KMS-11 (cell line): ENCODE data around the gene GOLGA2.
"Not testable (repeated sequence)": the region's sequence is repeated elsewhere in the genome, so short reads cannot be mapped to it uniquely, and the experiment has no call there.

Source experiments
- H2AFZ ChIP-seq: fragments of 200-600 bp; sonication (generic); 2 replicates; pipeline ENCODE4 v1.6.1; 2016; ENCODE audit warnings: antibody characterized with exemption, mixed run types, low read depth
- H3K27ac ChIP-seq: fragments of 200-600 bp; sonication (generic); 2 replicates; pipeline ENCODE4 v1.6.1; 2016; ENCODE audit warnings: mild to moderate bottlenecking, mixed run types
- H3K27me3 ChIP-seq: fragments of 200-600 bp; sonication (generic); 2 replicates; pipeline ENCODE4 v1.6.1; 2017; ENCODE audit warnings: mild to moderate bottlenecking, low read depth, mixed run types, moderate library complexity; ENCODE audit not compliant: insufficient read depth
- H3K36me3 ChIP-seq: fragments of 200-600 bp; sonication (generic); 2 replicates; pipeline ENCODE4 v1.6.1; 2017; ENCODE audit warnings: mild to moderate bottlenecking, mixed run types; ENCODE audit not compliant: insufficient read depth
- H3K4me1 ChIP-seq: fragments of 200-600 bp; sonication (generic); 2 replicates; pipeline ENCODE4 v1.6.1; 2016; ENCODE audit warnings: mild to moderate bottlenecking, low read depth, mixed run types; ENCODE audit not compliant: poor library complexity, severe bottlenecking
- H3K4me2 ChIP-seq: fragments of 200-600 bp; sonication (generic); 2 replicates; pipeline ENCODE4 v1.7.0; 2016; ENCODE audit warnings: mild to moderate bottlenecking, mixed run types
- H3K4me3 ChIP-seq: fragments of 200-600 bp; sonication (generic); IDR thresholded peaks from 2 replicates; pipeline ENCODE4 v1.6.1; 2017; ENCODE audit warnings: low read depth, low read length, mixed read lengths; ENCODE audit not compliant: insufficient read depth
- H3K79me2 ChIP-seq: fragments of 200-600 bp; sonication (generic); 2 replicates; pipeline ENCODE4 v1.6.1; 2016; ENCODE audit warnings: low read depth, mixed run types; ENCODE audit not compliant: insufficient read depth
- H3K9ac ChIP-seq: fragments of 200-600 bp; sonication (generic); 2 replicates; pipeline ENCODE4 v1.6.1; 2016; ENCODE audit warnings: mild to moderate bottlenecking, mixed run types
- H4K20me1 ChIP-seq: fragments of 200-600 bp; sonication (generic); 2 replicates; pipeline ENCODE4 v1.6.1; 2016; ENCODE audit warnings: mild to moderate bottlenecking, mixed run types; ENCODE audit not compliant: insufficient read depth
- CTCF ChIP-seq: fragments of 200-600 bp; sonication (generic); conservative IDR thresholded peaks from 2 replicates; pipeline ENCODE4 v1.6.1; 2017; ENCODE audit warnings: low read depth, mild to moderate bottlenecking, antibody characterized with exemption, low read length, moderate library complexity, mixed read lengths

The GOLGA2 gene

GRCh38 chr9:128232528-128233428 lies 43.0 kb downstream of the GOLGA2 start:
- no peaks in the 10 kb centered on the region for H3K4me1 ChIP-seq
- H3K79me2 ChIP-seq = no peaks in the 10 kb centered on the region
- no peak overlapping the region for H3K4me3 ChIP-seq
- no peak overlapping the region for H2AFZ ChIP-seq
- no peaks in the 10 kb centered on the region for H4K20me1 ChIP-seq
- H3K36me3 ChIP-seq = no peaks in the 10 kb centered on the region
- no peak overlapping the region for H3K9ac ChIP-seq
- H3K27me3 ChIP-seq = peaks cover 29% of the 10 kb centered on the region; the same call in 1 of the 2 replicates
- no peak for TF ChIP-seq CTCF
- no peak overlapping the region for H3K27ac ChIP-seq
- H3K4me2 ChIP-seq = no peak overlapping the region

DNA sequence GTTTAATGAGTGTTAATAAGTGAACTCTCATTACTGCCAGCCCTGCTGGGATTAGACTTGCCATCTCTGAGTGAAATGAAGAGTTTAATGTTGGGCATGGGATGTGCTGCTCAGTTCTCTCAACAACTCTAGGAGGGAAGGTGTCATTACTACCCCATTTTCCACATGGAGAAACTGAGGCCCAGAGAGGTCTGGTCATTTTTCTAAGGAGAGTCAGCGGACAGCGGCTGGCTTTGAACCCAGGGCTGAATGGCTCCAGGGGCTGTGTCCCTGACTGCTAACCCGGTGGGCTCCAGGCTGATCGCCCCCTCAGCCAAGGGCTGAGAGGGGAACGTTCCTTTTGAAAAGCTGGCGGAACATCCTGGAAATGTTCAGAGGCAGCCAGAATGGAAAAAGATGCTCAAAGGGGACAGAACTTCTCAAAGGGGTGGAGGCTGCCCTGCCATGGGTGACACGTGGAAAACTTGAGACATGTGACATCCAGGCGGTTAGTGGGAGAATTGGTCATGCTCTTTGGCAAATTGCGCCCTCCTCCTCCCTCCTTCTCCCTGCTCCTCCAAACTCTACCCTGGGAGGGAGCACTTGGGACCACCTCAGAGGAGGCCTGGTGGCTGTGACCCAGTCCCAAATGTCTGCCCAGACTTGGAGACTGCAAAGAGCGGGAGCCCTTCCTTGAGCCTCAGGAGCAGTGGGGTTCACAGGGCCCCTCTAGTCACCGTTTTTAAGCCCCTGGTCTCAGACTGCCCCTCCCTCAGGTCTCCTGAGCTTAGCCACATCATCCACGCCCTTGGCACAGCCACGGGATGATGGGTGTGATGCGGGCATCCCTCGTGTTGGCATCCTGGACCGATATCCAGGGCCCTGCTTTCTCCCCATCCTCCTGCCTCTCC lies 43.9 kb downstream of the GOLGA2 start:
- H3K9ac ChIP-seq = no peak overlapping the region
- peaks cover 29% of the 10 kb centered on the region; the same call in 1 of the 2 replicates for H3K27me3 ChIP-seq

DNA sequence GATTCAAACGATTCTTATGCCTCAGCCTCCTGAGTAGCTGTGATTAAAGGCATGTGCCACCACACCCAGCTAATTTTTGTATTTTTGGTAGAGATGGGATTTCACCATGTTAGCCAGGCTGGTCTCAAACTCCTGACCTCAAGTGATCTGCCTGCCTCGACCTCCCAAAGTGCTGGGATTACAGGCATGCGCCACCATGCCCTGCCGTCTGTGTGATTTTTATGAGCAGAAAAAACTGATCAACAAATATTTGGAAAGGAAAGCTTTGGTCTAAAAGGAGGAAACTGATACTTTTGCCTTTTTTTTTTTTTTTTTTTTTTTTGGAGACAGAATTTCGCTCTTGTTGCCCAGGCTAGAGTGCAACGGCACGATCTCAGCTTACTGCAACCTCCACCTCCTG lies 44.9 kb downstream of the GOLGA2 start:
- H3K79me2 ChIP-seq, H3K4me1 ChIP-seq, H3K4me3 ChIP-seq, H3K9ac ChIP-seq, H3K36me3 ChIP-seq, H2AFZ ChIP-seq, H3K4me2 ChIP-seq, H3K27ac ChIP-seq, H4K20me1 ChIP-seq: not testable (repeated sequence)
- peaks cover 35% of the 10 kb centered on the region; the same call in 1 of the 2 replicates for H3K27me3 ChIP-seq

More for the DNA sequence above, 43.9 kb downstream of the GOLGA2 start:
- Histone ChIP-seq H3K4me3 (no peak overlapping the region), H3K36me3 (no peaks in the 10 kb centered on the region), H3K79me2 (no peaks in the 10 kb centered on the region), H3K4me1 (no peaks in the 10 kb centered on the region), H2AFZ (no peak overlapping the region), H3K27ac (no peak overlapping the region), H4K20me1 (no peaks in the 10 kb centered on the region), H3K4me2 (no peak overlapping the region)
- no peak for TF ChIP-seq CTCF

- Histone ChIP-seq H3K27ac (no peak overlapping the region), H3K4me3 (no peak overlapping the region), H3K79me2 (no peaks in the 10 kb centered on the region), H3K27me3 (peaks cover 49% of the 10 kb centered on the region), H3K4me1 (no peaks in the 10 kb centered on the region), H4K20me1 (no peaks in the 10 kb centered on the region), H2AFZ (no peak overlapping the region), H3K4me2 (no peak overlapping the region), H3K9ac (no peak overlapping the region), H3K36me3 (no peaks in the 10 kb centered on the region)
- no peak for TF ChIP-seq CTCF
These were observed 49.4 kb downstream of the GOLGA2 start for GRCh38 chr9:128226412-128226801.
